NCI-H1417 treated with DMSO at 0.1 percent for 48 hours (cell line): Measurements from ENCODE around the gene USP28.
A peak's percentile ranks its signal among the peaks of the same experiment; 100 is the strongest.
"Not testable (repeated sequence)": the region's sequence is repeated elsewhere in the genome, so short reads cannot be mapped to it uniquely, and the experiment has no call there.

Source experiments
- DNase-seq: peaks from one replicate; lab custom pipeline; 2025; lab: John Stamatoyannopoulos, UW

USP28 gene

GRCh38 chr11:113835306-113835705 lies 40.1 kb downstream of the USP28 start:
- no peak for DNase-seq

GRCh38 chr11:113833151-113833550 lies 42.2 kb downstream of the USP28 start:
- no peak for DNase-seq

GRCh38 chr11:113831314-113831713 lies 44.1 kb downstream of the USP28 start:
- DNase-seq = no peak

- DNase-seq = no peak
Measured at GRCh38 chr11:113829751-113830150, 45.6 kb downstream of the USP28 start.

DNA sequence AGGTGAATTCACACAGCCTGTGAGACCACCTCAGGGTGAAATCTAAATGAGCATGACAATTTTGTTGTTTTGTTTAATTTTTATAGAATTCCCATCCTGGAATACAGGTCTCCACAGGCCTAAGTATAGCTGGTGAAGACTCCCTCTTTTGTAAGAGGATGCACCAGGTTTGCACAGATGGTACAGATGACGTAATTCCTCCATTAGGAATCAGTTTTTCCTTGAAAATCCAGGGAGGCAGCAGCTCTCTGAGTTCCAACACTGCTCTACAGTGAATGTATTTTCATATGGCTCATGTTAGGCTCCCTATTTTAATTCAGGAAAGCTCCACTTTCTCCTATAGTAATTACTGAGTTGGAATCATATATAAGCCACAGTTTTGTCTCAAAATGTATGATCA lies 47.2 kb downstream of the USP28 start:
- no peak for DNase-seq

DNA sequence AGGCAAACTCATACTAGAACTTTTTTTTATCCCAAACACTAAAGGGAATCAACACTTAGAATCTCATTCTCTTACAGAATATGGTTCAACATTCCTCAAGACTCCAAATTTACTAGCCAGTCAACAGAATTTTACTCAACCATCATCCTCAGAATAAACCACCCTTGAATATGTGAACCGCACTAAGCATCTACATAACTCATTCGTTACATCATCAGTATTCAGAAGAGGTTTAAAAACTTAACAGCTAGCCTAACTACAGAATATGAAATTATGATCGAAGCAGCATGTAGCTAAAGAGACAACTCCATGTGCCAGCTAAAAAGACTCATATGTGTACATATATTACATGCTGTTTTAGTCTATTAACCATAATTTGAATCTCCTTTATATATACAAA lies 47.9 kb downstream of the USP28 start:
- no peak for DNase-seq

DNA sequence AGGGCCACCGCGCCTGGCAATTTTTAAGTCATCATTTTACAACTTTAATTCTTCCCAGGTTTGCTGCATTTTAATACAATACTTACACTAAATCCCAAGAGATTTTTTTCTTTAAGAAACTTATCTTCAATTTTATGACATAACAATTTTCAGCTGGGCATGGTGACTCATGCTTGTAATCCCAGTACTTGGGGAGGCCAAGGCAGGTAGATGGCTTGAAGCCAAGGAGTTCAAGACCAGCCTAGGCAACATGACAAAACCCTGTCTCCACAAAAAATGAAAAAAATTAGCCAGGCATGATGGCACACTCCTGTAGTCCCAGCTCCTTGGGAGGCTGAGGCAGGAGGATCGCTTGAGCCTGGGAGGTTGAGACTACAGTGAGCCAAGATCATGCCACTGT lies 56.9 kb downstream of the USP28 start:
- DNase-seq = no peak

- no peak for DNase-seq
Measured at GRCh38 chr11:113817626-113818025, 57.7 kb downstream of the USP28 start.

- no peak for DNase-seq
Measured at GRCh38 chr11:113817162-113817561, 58.2 kb downstream of the USP28 start.

- DNase-seq = no peak
Measured at GRCh38 chr11:113814181-113814580, 61.2 kb downstream of the USP28 start.

- no peak for DNase-seq
Measured at GRCh38 chr11:113808931-113809330, 66.4 kb downstream of the USP28 start.

DNA sequence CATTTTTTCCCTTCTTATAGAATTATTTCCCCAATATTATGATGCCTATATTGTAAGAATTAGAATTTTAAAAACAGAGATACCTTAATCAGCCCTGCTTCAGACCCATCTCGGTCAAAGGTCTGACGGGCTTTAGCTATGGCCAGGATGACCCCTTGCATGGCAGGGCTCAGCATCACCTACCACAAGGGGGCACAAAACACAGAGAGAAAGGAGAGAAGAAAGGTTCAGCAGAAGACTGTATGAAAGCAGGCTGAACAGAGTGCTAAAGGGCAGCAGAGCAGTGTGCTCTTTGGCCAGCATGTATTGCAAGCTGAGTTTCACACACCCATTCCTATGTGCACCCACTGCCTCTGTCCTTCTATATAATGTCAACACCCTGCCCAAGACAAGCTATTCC lies 69.0 kb downstream of the USP28 start:
- no peak for DNase-seq

DNA sequence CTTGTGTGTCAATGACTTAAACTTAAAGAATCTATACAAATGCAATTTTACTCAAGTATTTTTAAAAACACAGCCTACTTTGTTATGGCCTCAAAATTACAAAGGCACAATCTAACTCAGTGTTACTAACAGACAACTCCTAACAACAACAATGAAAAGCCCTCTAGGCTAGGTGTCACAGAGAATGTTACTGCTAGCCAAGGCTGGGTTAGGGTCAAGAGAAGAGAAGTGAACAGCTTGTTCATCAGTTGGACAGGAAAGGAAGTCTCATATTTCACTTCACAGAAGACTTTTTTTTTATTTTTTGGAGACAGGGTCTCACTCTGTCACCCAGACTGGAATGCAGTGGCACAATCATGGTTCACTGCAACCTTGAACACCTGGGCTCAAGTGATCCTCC lies 69.7 kb downstream of the USP28 start:
- DNase-seq = no peak

DNA sequence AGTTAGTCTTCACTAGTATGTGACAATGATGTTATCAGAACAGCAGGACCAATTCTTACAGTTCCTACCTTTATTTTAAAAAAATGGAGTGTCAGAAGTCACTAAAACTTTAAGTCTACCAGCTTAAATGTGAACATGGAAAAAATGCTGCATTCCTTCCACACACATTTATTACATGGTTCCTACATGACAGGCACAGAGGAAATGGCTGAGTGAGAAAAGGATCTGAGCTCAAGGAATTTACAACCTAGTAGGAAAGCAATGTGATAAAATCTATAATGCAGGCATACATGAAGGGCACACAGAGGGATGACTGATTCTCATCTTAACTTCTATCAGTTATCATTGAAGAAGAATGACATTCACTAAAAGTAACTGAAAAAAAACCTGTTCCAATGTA lies 72.8 kb downstream of the USP28 start:
- no peak for DNase-seq

GRCh38 chr11:113796663-113797259 lies 78.6 kb downstream of the USP28 start:
- DNase-seq = no peak

- DNase-seq = no peak
Measured at GRCh38 chr11:113789675-113790320, 85.6 kb downstream of the USP28 start.

- DNase-seq = not testable (repeated sequence)
Measured at GRCh38 chr11:113789016-113789415, 86.4 kb downstream of the USP28 start.

- no peak for DNase-seq
Measured at GRCh38 chr11:113782134-113782533, 93.2 kb downstream of the USP28 start.

DNA sequence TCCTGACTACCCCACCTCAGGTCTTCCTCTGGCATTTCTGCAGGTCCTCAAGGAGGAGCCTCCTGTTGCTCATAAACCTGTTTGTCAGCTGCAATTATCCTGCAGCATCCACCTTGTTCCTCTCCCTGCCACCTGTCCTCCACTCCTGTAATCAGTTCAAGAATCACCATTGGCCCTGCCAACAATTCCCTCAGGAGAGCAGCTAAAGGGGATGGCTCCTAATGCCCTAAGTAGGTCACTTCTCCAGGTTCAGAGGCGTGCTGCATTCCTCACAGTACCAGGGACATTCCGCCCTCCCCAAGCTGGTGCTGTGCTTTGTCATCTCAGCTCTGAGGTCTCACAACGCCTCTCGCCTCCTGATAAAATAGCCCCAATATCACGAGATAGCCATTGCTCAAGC lies 93.7 kb downstream of the USP28 start:
- DNase-seq = no peak

GRCh38 chr11:113779496-113779895 lies 95.9 kb downstream of the USP28 start, which contains the start of gene CLDN25:
Gene CLDN25, plus strand, starts transcription at chr11:113779796. Its CDS starts 0 bp downstream, at chr11:113779796.
- DNase-seq = no peak

- no peak for DNase-seq
Measured at GRCh38 chr11:113778111-113778910, 97.1 kb downstream of the USP28 start.

GRCh38 chr11:113774174-113774503 lies 101.2 kb downstream of the USP28 start:
- no peak for DNase-seq

GRCh38 chr11:113773416-113774173 lies 101.8 kb downstream of the USP28 start, which contains the start of gene ZW10:
Gene ZW10, minus strand, starts transcription at chr11:113773692. Its CDS starts 26 bp downstream, at chr11:113773666.
- DNase-seq = peak; percentile 88
